Hippocampal formation (tissue), 2 donors: Measurements from ENCODE around the gene PLXNA2.

Experiments
- DNase-seq, 2 donors: peaks; one replicate each; lab custom pipeline; 2025; lab: John Stamatoyannopoulos, UW

PLXNA2 gene

GRCh38 chr1:208182880-208183645 is 61.1 kb downstream of the PLXNA2 start:
- DNase-seq = no peak

GRCh38 chr1:208181364-208181763 is 62.8 kb downstream of the PLXNA2 start:
- DNase-seq = no peak

- DNase-seq = no peak
Measured at GRCh38 chr1:208180421-208180820, 63.8 kb downstream of the PLXNA2 start.

- no peak for DNase-seq
Measured at GRCh38 chr1:208179961-208180409, 64.2 kb downstream of the PLXNA2 start.

- no peak for DNase-seq
Measured at GRCh38 chr1:208179263-208179816, 64.8 kb downstream of the PLXNA2 start.

- DNase-seq = peak in 1 of 2 donors; percentile 12
Measured at GRCh38 chr1:208178091-208178529, 66.1 kb downstream of the PLXNA2 start.

GRCh38 chr1:208177656-208178055 is 66.5 kb downstream of the PLXNA2 start:
- no peak for DNase-seq

- DNase-seq = no peak
Measured at GRCh38 chr1:208176649-208177048, 67.5 kb downstream of the PLXNA2 start.

GRCh38 chr1:208175508-208175895 is 68.7 kb downstream of the PLXNA2 start:
- no peak for DNase-seq

- no peak for DNase-seq
Measured at GRCh38 chr1:208174731-208175507, 69.3 kb downstream of the PLXNA2 start.

- no peak for DNase-seq
Measured at GRCh38 chr1:208174200-208174599, 70.0 kb downstream of the PLXNA2 start.

- DNase-seq = no peak
Measured at GRCh38 chr1:208173749-208174148, 70.4 kb downstream of the PLXNA2 start.

GRCh38 chr1:208172423-208173145 is 71.6 kb downstream of the PLXNA2 start:
- no peak for DNase-seq

GRCh38 chr1:208171616-208172422 is 72.4 kb downstream of the PLXNA2 start:
- DNase-seq = no peak

GRCh38 chr1:208170252-208170651 is 73.9 kb downstream of the PLXNA2 start:
- peak in 1 of 2 donors; percentile 26 for DNase-seq

GRCh38 chr1:208169081-208169879 is 74.9 kb downstream of the PLXNA2 start:
- no peak for DNase-seq

- no peak for DNase-seq
Measured at GRCh38 chr1:208167261-208167869, 76.8 kb downstream of the PLXNA2 start.

GRCh38 chr1:208166340-208167138 is 77.6 kb downstream of the PLXNA2 start:
- DNase-seq = no peak

GRCh38 chr1:208165659-208166058 is 78.5 kb downstream of the PLXNA2 start:
- no peak for DNase-seq
